HCT116 (cell line): Measurements from ENCODE around the gene THBS3. TPM values are rescaled to one million over a fixed set of nuclear protein-coding genes. Genes with fewer than 3 reads are reported as not detected.

Experiments
- ATAC-seq: fragments of 200-7000 bp; cut with Tn5 transposase; 2 replicates; pipeline ENCODE4 v1.9.1; 2020; ENCODE audit warnings: mild to moderate bottlenecking, moderate library complexity
- BruUV-seq: library from RNA; stranded (reverse); fragments of 400-500 nt; replicated peaks from 2 replicates; lab custom pipeline; 2021; lab: Mats Ljungman, UMichigan
- CTCF ChIA-PET: fragments of 300-600 bp; sonication (Branson Sonifier 250); formaldehyde crosslinking; loops from one replicate; lab custom pipeline; 2021; ENCODE audit warnings: antibody characterized with exemption; lab: Charles Lee
- POLR2A ChIA-PET: fragments of 300-600, 350-600 bp; sonication (Branson Sonifier 250); formaldehyde crosslinking; loops from one replicate; lab custom pipeline; 2021; ENCODE audit warnings: antibody characterized with exemption; lab: Charles Lee
- RAD21 ChIA-PET, 2 experiments: fragments of 300-600 bp; sonication (Branson Sonifier 250); formaldehyde crosslinking; loops; one replicate each; lab custom pipeline; 2023; ENCODE audit warnings: low total read pairs in 2 of 2; ENCODE audit not compliant: uncharacterized antibody in 2 of 2, unreplicated experiment in 2 of 2, low non-redundant PET in 1 of 2; lab: Charles Lee
- DNase-seq: peaks from one replicate; pipeline ENCODE4 v3.0.0-alpha.2; 2010; ENCODE audit warnings: low read depth, low spot score
- H2AFZ ChIP-seq: fragments of 200-600 bp; shearing (Covaris generic), sonication (generic); 2 replicates; pipeline ENCODE4 v1.6.1; 2017; ENCODE audit warnings: low read depth, mixed run types, mixed read lengths, antibody characterized with exemption, low read length; ENCODE audit not compliant: poor library complexity, severe bottlenecking
- H3K27ac ChIP-seq: 2 replicates; pipeline ENCODE4 v1.5.1; 2012; ENCODE audit warnings: low read depth, low read length
- H3K27me3 ChIP-seq: fragments of 200-600 bp; sonication (generic); 2 replicates; pipeline ENCODE4 v1.6.1; 2016; ENCODE audit warnings: mixed run types, low read length, mixed read lengths; ENCODE audit not compliant: insufficient read depth
- H3K36me3 ChIP-seq, 2 experiments: fragments of 200-500 bp in 1 of 2; fragments of 200-600 bp in 1 of 2; sonication (Bioruptor generic) in 1 of 2; sonication (generic) in 1 of 2; 2 replicates each; pipeline versions ENCODE4 v1.5.1 to v1.6.1; 2014 to 2016; ENCODE audit warnings: low read length in 2 of 2, inconsistent platforms in 1 of 2, mixed read lengths in 1 of 2, mixed run types in 1 of 2; ENCODE audit not compliant: insufficient read depth in 2 of 2, control insufficient read depth in 1 of 2
- H3K4me1 ChIP-seq, 2 experiments: fragments of 200-600 bp in 1 of 2; sonication (generic) in 1 of 2; 2 replicates each; pipeline versions ENCODE4 v1.5.1 to v1.6.1; 2012 to 2017; ENCODE audit warnings: low read length in 2 of 2, inconsistent platforms in 1 of 2, mild to moderate bottlenecking in 1 of 2, mixed read lengths in 1 of 2, mixed run types in 1 of 2, moderate library complexity in 1 of 2; ENCODE audit not compliant: insufficient read depth in 2 of 2, control insufficient read depth in 1 of 2
- H3K4me2 ChIP-seq: fragments of 200-600 bp; sonication (generic); 2 replicates; pipeline ENCODE4 v1.6.1; 2017; ENCODE audit warnings: mixed run types, low read length, mixed read lengths
- H3K4me3 ChIP-seq, 2 experiments: fragments of 200-600 bp in 1 of 2; sonication (generic) in 1 of 2; replicated peaks in 1 of 2; 2 replicates each; pipeline ENCODE4 v1.5.1; 2011 to 2016; ENCODE audit warnings: low read length in 2 of 2, control low read depth in 1 of 2, low read depth in 1 of 2, mild to moderate bottlenecking in 1 of 2, mixed read lengths in 1 of 2, mixed run types in 1 of 2
- H3K79me2 ChIP-seq: fragments of 200-600 bp; sonication (generic); 2 replicates; pipeline ENCODE4 v1.6.1; 2017; ENCODE audit warnings: mild to moderate bottlenecking, mixed run types, low read length, moderate library complexity, mixed read lengths; ENCODE audit not compliant: insufficient read depth
- H3K9ac ChIP-seq: fragments of 200-600 bp; sonication (generic); 2 replicates; pipeline ENCODE4 v1.6.1; 2016; ENCODE audit warnings: low read length, mixed read lengths
- H3K9me2 ChIP-seq: fragments of 200-600 bp; sonication (generic), shearing (Covaris generic); 2 replicates; pipeline ENCODE4 v1.6.1; 2017; ENCODE audit warnings: mixed run types, mild to moderate bottlenecking, moderate library complexity; ENCODE audit not compliant: insufficient read depth
- H3K9me3 ChIP-seq, 2 experiments: fragments of 200-500 bp in 1 of 2; fragments of 200-600 bp in 1 of 2; sonication (Bioruptor generic) in 1 of 2; sonication (generic) in 1 of 2; 2 replicates each; pipeline ENCODE4 v1.6.1; 2014 to 2017; ENCODE audit warnings: low read length in 2 of 2, mixed read lengths in 2 of 2, inconsistent platforms in 1 of 2, low read depth in 1 of 2, mild to moderate bottlenecking in 1 of 2, mixed run types in 1 of 2, moderate library complexity in 1 of 2; ENCODE audit not compliant: control insufficient read depth in 1 of 2, insufficient read depth in 1 of 2
- H4K20me1 ChIP-seq: fragments of 200-600 bp; sonication (generic), shearing (Covaris generic); 2 replicates; pipeline ENCODE4 v1.6.1; 2017; ENCODE audit warnings: mixed run types, mild to moderate bottlenecking, moderate library complexity; ENCODE audit not compliant: insufficient read depth
- ATF3 ChIP-seq: IDR thresholded peaks from 2 replicates; pipeline ENCODE4 v1.6.1; 2012
- CBX3 ChIP-seq: IDR thresholded peaks from 2 replicates; pipeline ENCODE4 v1.6.1; 2012; ENCODE audit warnings: low read depth
- CEBPB ChIP-seq: IDR thresholded peaks from 2 replicates; pipeline ENCODE4 v1.6.1; 2012; ENCODE audit warnings: low read depth
- EGR1 ChIP-seq: IDR thresholded peaks from 2 replicates; pipeline ENCODE4 v1.6.1; 2012; ENCODE audit warnings: low read depth
- ELF1 ChIP-seq: IDR thresholded peaks from 2 replicates; pipeline ENCODE4 v1.6.1; 2012; ENCODE audit warnings: low read depth, borderline replicate concordance
- EZH2 ChIP-seq: fragments of 200-600 bp; sonication (generic); IDR thresholded peaks from 2 replicates; pipeline ENCODE4 v1.6.1; 2017; ENCODE audit warnings: antibody characterized with exemption, mixed run types
- EZH2phosphoT487 ChIP-seq: fragments of 200-600 bp; IDR thresholded peaks from 2 replicates; pipeline ENCODE4 v1.6.1; 2018; ENCODE audit warnings: antibody characterized with exemption, borderline replicate concordance
- JUND ChIP-seq: IDR thresholded peaks from 2 replicates; pipeline ENCODE4 v1.6.1; 2012
- MAX ChIP-seq: IDR thresholded peaks from 2 replicates; pipeline ENCODE4 v1.6.1; 2012
- POLR2A ChIP-seq: IDR thresholded peaks from 2 replicates; pipeline ENCODE4 v1.7.0; 2011; ENCODE audit warnings: borderline replicate concordance; ENCODE audit not compliant: insufficient read depth, insufficient read length; ENCODE audit errors: extremely low read depth
- SIN3A ChIP-seq: IDR thresholded peaks from 2 replicates; pipeline ENCODE4 v1.6.1; 2012; ENCODE audit warnings: low read depth
- SRF ChIP-seq: IDR thresholded peaks from 2 replicates; pipeline ENCODE4 v1.6.1; 2012; ENCODE audit warnings: low read depth
- YY1 ChIP-seq: IDR thresholded peaks from 2 replicates; pipeline ENCODE4 v1.6.1; 2011; ENCODE audit warnings: low read length, low read depth, moderate library complexity, mild to moderate bottlenecking; ENCODE audit not compliant: insufficient replicate concordance; ENCODE audit errors: extremely low read depth
- ZBTB33 ChIP-seq: IDR thresholded peaks from 2 replicates; pipeline ENCODE4 v1.6.1; 2011; ENCODE audit warnings: mild to moderate bottlenecking, low read length, moderate library complexity; ENCODE audit not compliant: insufficient replicate concordance; ENCODE audit errors: extremely low read depth
- ZNF274 ChIP-seq: fragments of 200-500 bp; sonication (Bioruptor generic); IDR thresholded peaks from 2 replicates; pipeline ENCODE4 v1.6.1; 2014; ENCODE audit warnings: mild to moderate bottlenecking, low read depth, low read length, inconsistent platforms
- intact Hi-C: fragments of 100-400 bp; cut with micrococcal nuclease; formaldehyde crosslinking; loops from 2 replicates; pipeline ENCODE4 v1.10.0; 2022
- total RNA-seq: library from RNA; stranded (reverse); gene quantifications from one replicate; pipeline ENCODE4 v1.2.1, GENCODE V29; 2021; ENCODE audit not compliant: unreplicated experiment
- TF ChIP-seq, protein P1 (sequence below), 3 experiments: fragments of 200-600 bp in 1 of 3; sonication (generic) in 1 of 3; IDR thresholded peaks in 2 of 3; conservative IDR thresholded peaks in 1 of 3; 2 replicates each; pipeline ENCODE4 v1.5.1; 2012 to 2017; ENCODE audit warnings: low read depth in 2 of 3, low read length in 2 of 3, antibody characterized with exemption in 1 of 3, borderline replicate concordance in 1 of 3, control low read depth in 1 of 3, mild to moderate bottlenecking in 1 of 3, mixed read lengths in 1 of 3, mixed run types in 1 of 3, moderate library complexity in 1 of 3; ENCODE audit not compliant: insufficient read depth in 1 of 3

Gene THBS3
- total RNA-seq, 1 experiment from 2014 or later: 15.9 TPM

- no peaks in the 10 kb centered on the region for H3K79me2 ChIP-seq
- ATAC-seq: no peak
- ChIA-PET POLR2A (no interaction called here), CTCF (no interaction called here), RAD21 (no interaction called here)
- BruUV-seq: no TSS peak
- H3K9me3 ChIP-seq: no peaks in the 10 kb centered on the region
- no peaks in the 10 kb centered on the region; a peak in 1 of 4 replicates for H3K36me3 ChIP-seq
- no peaks in the 10 kb centered on the region for H3K27me3 ChIP-seq
- DNase-seq: no peak
- no peak overlapping the region for H3K4me3 ChIP-seq
- H3K27ac ChIP-seq: no peak overlapping the region
- intact Hi-C loops: no loop called here
- peaks cover 0 to 2% of the 10 kb centered on the region in 2 experiments; a peak in 2 of 4 replicates for H3K4me1 ChIP-seq
- H3K9ac ChIP-seq: no peak overlapping the region
- no peak for TF ChIP-seq SRF
- TF ChIP-seq CEBPB: no peak
- no peak overlapping the region for H2AFZ ChIP-seq
- no peaks in the 10 kb centered on the region for H4K20me1 ChIP-seq
- H3K9me2 ChIP-seq: no peaks in the 10 kb centered on the region
- no peak overlapping the region for H3K4me2 ChIP-seq
Observed at GRCh38 chr1:155182052-155182550, 25.6 kb downstream of the THBS3 start.

DNA sequence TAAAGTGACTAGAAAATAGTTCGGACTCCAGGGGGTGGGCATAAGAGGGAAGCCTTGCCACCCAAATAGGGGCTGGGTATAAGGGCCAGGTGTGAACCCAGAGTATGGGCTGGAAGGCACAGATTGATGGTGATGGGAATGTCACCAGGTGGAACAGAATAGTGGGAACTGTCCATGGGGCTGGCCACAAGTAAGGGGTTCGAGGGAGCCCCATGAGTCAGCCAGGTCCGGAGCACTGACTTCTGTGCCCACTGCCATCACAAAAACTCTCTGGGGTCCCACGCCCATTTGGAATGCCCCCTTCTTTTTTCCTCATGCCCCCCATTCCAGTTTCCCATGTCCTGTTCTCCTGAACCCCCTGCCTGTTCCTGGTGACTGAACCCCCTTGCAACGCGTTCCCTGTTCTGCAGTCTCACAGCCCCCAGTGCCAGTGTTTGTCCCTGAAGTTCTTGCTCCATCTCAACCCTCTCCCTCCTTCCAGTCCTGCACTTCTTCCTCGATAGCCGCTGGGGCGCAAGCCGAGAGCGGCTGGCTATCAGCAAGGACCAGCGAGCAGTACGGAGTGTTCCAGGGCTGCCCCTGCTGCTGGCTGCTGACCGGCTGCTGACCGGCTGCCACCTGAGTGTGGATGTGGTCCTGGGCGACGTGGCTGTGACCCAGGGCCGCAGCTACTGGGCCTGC, 26.2 kb downstream of the THBS3 start:
- DNase-seq: no peak
- ChIA-PET POLR2A (interaction anchor here (1.0 kb wide), 1 partner anchor 14 kb away, joined by 3 read pairs; no protein-coding TSS in a partner anchor), RAD21 (no interaction called here), CTCF (no interaction called here)
- Histone ChIP-seq H3K4me1 (peaks cover 0 to 8% of the 10 kb centered on the region in 2 experiments; a peak in 3 of 4 replicates), H3K9me3 (no peaks in the 10 kb centered on the region), H3K79me2 (no peaks in the 10 kb centered on the region), H3K9me2 (no peaks in the 10 kb centered on the region), H3K4me3 (no peak overlapping the region), H4K20me1 (no peaks in the 10 kb centered on the region), H3K36me3 (no peaks in the 10 kb centered on the region; a peak in 1 of 4 replicates), H3K27me3 (no peaks in the 10 kb centered on the region), H3K27ac (no peak overlapping the region), H2AFZ (no peak overlapping the region), H3K4me2 (no peak overlapping the region), H3K9ac (no peak overlapping the region)
- ATAC-seq: no peak
- no TSS peak for BruUV-seq
- intact Hi-C loops: no loop called here
- no peak for TF ChIP-seq EZH2phosphoT487
- no peak for TF ChIP-seq ZBTB33
- TF ChIP-seq EZH2: no peak
- TF ChIP-seq ZNF274: no peak
- TF ChIP-seq CEBPB: no peak
- TF ChIP-seq ATF3: no peak
- no peak for TF ChIP-seq SRF
- no peak for TF ChIP-seq ELF1
- TF ChIP-seq SIN3A: no peak
- no peak for TF ChIP-seq POLR2A
- no peak for TF ChIP-seq JUND
- TF ChIP-seq, protein P1, sequence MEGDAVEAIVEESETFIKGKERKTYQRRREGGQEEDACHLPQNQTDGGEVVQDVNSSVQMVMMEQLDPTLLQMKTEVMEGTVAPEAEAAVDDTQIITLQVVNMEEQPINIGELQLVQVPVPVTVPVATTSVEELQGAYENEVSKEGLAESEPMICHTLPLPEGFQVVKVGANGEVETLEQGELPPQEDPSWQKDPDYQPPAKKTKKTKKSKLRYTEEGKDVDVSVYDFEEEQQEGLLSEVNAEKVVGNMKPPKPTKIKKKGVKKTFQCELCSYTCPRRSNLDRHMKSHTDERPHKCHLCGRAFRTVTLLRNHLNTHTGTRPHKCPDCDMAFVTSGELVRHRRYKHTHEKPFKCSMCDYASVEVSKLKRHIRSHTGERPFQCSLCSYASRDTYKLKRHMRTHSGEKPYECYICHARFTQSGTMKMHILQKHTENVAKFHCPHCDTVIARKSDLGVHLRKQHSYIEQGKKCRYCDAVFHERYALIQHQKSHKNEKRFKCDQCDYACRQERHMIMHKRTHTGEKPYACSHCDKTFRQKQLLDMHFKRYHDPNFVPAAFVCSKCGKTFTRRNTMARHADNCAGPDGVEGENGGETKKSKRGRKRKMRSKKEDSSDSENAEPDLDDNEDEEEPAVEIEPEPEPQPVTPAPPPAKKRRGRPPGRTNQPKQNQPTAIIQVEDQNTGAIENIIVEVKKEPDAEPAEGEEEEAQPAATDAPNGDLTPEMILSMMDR (IDR thresholded peaks at IDR 0.05 in 2 of 3, conservative IDR thresholded peaks at IDR 0.05 in 1 of 3; ENCODE audit: borderline replicate concordance in 1 of 3, insufficient read depth in 1 of 3, low read depth in 2 of 3, low read length in 2 of 3): no peak
- TF ChIP-seq MAX: no peak
- no peak for TF ChIP-seq CBX3
- TF ChIP-seq YY1: no peak
- TF ChIP-seq EGR1: no peak
